ENCODE data around the gene HDAC4.
A peak's percentile ranks its signal among the peaks of the same experiment; 100 is the strongest.

The HDAC4 gene

GRCh38 chr2:239375278-239376061 lies 25.4 kb downstream of the HDAC4 start:
- no peak for DNase-seq
- in situ Hi-C loops (cut with MboI; ENCODE audit: low pct_unique_long_range_greater_than_20kb, low sequenced_read_pairs), result no loop called here

- no peak for DNase-seq
- in situ Hi-C loops (cut with MboI; ENCODE audit: low pct_unique_long_range_greater_than_20kb, low sequenced_read_pairs), result no loop called here
Observed at GRCh38 chr2:239374896-239375277, 25.9 kb downstream of the HDAC4 start.

- in situ Hi-C loops (cut with MboI; ENCODE audit: low pct_unique_long_range_greater_than_20kb, low sequenced_read_pairs), result no loop called here
- DNase-seq, result no peak
Observed at GRCh38 chr2:239372835-239373234, 28.0 kb downstream of the HDAC4 start.

DNA sequence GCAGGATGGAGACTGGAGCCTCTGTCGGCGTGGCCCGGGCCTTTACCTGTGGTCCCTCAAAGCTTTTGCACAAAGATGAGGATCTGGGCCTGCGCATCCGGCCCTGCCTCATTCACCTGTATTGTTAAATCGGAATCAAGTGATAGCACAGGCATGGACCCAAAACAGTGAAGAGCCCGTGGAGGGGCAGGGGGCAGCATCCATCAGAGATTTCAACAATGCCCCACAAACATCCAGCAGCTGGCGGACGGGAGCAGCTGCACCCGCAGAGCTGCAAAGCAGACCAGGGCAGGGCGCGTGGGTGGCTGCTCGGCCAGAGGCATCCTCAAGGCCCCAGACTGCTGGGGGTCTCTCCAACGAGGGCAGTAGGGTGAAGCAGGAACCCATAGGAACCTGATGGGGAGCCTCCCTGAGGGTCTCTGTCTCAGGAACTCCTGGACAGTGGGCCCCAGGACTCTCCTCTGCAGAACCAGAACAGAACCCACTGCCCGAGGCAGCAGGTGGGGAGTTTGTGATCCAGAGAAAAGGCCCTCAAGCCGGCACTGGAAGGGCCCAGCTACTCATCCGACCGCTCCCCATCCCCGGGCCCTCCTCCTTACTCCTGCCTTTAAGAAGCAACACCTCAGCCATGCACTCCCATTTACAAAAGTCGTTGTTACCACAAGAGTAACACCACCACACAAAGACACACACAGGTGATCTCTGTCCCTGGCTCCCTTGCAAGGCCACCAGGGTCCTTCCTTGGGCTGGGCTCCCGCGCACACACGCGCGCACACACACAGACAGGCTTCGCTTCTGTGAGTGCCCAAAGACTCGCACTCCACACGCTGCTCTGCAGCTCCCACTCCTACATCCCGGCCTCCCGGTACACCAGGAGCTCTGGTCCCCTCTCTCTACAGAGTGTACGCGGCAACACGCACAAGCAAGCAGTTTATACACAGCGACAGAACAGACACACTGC lies 28.8 kb downstream of the HDAC4 start:
- DNase-seq, result no peak
- in situ Hi-C loops (cut with MboI; ENCODE audit: low pct_unique_long_range_greater_than_20kb, low sequenced_read_pairs), result no loop called here

DNA sequence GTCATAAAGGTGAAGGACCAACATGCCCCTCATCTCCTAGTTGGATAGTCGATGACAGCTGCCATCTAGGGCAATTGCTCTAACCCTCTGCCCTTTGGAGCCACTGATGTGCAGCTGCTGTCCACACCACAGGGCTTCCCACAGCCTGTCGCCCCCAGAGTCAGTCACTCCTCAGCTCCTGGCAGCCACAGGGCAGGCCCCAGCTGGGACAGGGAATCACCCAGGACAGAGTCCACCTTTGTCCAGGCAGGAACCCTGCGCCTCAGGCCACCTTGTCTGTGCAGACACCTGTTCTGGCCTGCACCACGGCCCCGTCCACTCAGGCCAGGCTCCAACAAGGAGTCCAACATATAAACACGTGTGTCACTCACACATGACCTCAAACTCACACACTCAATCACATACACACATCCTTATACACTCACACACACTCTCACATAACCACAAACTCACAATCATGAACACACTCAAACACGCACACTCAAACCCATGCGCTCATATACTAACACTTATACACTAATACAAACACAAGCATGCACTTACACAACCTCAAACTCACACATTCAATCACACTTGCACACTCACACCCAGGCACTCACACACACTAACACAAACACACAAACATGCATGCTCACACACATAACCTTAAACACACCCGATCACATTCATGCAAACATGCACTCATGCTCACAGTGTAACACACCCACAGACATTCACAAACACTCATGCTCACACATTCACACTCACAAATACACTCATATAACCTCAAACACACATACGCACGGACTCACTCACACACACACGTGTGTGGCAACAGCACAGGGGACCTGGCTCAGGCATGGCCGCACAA lies 29.7 kb downstream of the HDAC4 start:
- no peak for DNase-seq
- in situ Hi-C loops (cut with MboI; ENCODE audit: low pct_unique_long_range_greater_than_20kb, low sequenced_read_pairs), result no loop called here

- no peak for DNase-seq
- in situ Hi-C loops (cut with MboI; ENCODE audit: low pct_unique_long_range_greater_than_20kb, low sequenced_read_pairs), result no loop called here
Observed at GRCh38 chr2:239370403-239370802, 30.4 kb downstream of the HDAC4 start.

DNA sequence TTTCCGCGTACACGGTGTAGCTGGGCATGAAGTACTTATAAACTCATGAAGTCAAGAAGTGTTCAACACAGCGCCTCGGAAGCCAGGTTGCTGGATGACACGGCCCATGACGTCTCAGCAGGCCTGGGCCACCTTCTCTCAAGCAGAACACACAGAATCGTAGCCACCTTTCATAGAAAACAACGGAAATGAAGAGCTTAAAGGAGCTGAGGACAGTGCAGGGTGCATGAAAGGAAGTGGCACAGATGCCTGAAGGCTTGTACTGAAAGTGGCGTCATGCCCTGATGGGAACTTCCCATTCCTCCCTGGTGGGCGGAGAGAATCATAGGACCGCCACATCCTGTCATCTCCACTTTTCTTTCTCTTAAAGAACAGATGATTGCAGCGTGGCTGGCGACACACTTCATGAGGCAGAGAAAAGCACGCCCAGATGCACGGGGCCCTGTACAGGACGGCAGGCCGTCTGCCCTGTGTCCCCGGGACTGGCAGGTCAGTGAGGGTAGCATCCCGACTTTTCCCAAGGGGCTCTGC lies 31.1 kb downstream of the HDAC4 start:
- DNase-seq, result peak; percentile 5
- in situ Hi-C loops (cut with MboI; ENCODE audit: low pct_unique_long_range_greater_than_20kb, low sequenced_read_pairs), result no loop called here

GRCh38 chr2:239368906-239369552 lies 31.8 kb downstream of the HDAC4 start:
- in situ Hi-C loops (cut with MboI; ENCODE audit: low pct_unique_long_range_greater_than_20kb, low sequenced_read_pairs), result no loop called here

GRCh38 chr2:239368321-239368720 lies 32.5 kb downstream of the HDAC4 start:
- DNase-seq, result no peak
- in situ Hi-C loops (cut with MboI; ENCODE audit: low pct_unique_long_range_greater_than_20kb, low sequenced_read_pairs), result no loop called here

More at GRCh38 chr2:239368906-239369552, 31.8 kb downstream of the HDAC4 start:
- DNase-seq, result no peak

DNA sequence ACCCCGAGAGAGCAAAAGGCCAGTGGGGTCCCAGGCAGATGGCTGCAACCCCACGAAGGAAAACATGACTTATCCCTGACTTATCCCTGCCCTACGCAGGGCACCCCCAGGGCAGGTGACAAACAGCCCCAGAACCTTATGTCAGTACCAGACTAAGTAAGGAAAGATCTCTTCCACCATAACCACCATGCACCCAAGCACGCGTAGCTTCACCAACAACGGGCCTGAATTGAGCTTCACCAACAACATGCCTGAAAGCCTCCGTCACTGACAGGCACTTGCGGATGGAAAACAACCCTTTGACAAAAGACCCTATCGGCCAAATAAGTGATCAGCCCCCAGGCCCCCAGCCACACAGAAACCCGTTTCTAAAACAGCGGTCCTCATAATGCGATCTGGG lies 34.1 kb downstream of the HDAC4 start:
- DNase-seq, result no peak
- in situ Hi-C loops (cut with MboI; ENCODE audit: low pct_unique_long_range_greater_than_20kb, low sequenced_read_pairs), result no loop called here

DNA sequence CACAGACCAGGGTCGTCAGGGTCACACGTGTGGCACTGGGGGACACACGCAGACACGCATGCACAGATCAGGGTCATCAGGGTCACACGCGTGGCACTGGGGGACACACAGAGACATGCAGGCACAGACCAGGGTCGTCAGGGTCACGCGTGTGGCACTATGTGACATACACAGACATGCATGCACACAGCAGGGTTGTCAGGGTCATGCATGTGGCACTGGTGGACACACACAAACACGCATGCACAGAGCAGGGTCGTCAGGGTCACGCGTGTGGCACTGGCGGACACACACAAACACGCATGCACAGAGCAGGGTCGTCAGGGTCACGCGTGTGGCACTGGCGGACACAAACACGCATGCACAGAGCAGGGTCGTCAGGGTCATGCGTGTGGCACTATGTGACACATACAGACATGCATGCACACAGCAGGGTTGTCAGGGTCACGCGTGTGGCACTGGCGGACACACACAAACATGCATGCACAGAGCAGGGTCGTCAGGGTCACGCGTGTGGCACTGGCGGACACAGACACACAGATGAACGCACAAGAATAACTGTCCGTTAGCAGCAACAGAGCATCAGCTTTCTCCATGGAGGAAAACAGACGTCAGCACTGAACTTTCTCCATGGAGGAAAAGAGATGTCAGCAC lies 34.9 kb downstream of the HDAC4 start:
- no peak for DNase-seq
- in situ Hi-C loops (cut with MboI; ENCODE audit: low pct_unique_long_range_greater_than_20kb, low sequenced_read_pairs), result no loop called here

- no peak for DNase-seq
- in situ Hi-C loops (cut with MboI; ENCODE audit: low pct_unique_long_range_greater_than_20kb, low sequenced_read_pairs), result no loop called here
Observed at GRCh38 chr2:239365071-239365781, 35.6 kb downstream of the HDAC4 start.

DNA sequence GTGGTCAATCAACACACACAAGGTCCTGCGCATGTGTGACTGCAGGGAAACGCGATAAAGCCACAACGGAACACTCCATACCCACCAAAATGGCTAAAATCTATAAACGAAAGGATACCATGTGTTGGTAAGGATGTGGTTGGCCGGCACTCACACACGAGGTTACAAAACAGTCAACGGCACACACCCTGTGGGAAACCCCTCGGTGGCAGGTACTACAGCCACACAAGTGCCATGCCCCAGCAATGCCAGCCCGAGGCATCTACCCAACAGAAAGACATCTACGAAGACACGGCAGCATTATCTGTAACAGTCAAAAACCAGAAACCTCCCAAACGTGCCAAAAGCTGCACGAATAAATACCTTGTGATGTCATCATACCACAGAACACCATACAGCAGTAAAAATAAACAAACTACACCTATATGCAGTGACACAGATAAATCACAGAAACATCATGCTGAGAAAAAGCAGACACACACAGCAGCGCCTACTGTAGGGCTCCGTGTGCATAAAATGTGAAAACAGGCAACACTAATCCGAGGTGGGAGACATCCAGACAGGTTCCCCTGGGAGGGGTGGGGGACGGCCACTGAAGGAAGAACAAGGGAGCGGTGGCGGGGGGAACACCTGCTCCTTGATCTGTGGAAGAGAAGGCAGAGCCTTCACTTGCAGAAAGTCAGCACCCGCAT lies 36.7 kb downstream of the HDAC4 start:
- in situ Hi-C loops (cut with MboI; ENCODE audit: low pct_unique_long_range_greater_than_20kb, low sequenced_read_pairs), result no loop called here
- DNase-seq, result no peak

GRCh38 chr2:239362507-239362906 lies 38.3 kb downstream of the HDAC4 start:
- no peak for DNase-seq
- in situ Hi-C loops (cut with MboI; ENCODE audit: low pct_unique_long_range_greater_than_20kb, low sequenced_read_pairs), result no loop called here

- DNase-seq, result no peak
- in situ Hi-C loops (cut with MboI; ENCODE audit: low pct_unique_long_range_greater_than_20kb, low sequenced_read_pairs), result no loop called here
Observed at GRCh38 chr2:239361311-239361642, 39.5 kb downstream of the HDAC4 start.

DNA sequence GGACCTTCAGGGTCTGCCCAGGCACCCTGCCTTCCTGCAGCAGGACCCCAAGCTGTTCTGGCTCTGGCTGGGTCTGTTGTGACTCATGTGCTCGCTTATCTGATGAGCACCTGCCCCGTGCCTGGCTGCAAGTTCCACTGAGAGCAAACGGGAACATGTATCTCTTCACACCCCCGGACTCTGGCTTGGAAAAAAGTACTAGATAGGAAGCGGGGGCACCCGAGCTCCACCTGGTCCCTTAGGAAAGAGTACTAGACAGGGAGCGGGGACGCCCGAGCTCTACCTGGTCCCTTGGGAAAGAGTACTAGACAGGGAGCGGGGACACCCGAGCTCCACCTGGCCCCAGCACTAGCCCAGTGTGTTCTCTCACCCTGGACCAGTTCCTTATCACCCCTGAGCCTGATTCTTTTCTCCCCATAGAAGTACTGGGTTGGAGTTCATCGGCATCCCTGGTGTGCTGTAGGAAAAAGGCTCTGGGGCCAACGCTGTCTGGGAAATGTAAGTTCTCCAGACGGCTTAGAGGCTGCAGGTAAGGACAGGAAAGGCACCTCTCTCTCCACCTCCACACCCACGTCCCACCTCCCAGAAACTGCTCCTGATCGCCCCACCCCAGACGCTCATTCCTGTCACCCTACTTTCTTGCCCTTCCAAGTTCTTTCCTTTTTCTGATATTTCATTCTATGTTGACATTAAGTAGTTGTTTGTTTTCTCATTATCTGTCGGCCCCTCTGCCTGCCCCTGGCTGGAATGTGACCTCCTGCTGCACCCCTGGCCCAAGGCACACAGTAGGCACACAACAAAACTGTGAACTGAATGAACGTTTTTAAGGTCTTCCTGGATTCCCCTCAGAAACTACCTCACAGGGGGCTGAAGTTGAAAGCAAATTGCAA lies 40.2 kb downstream of the HDAC4 start:
- in situ Hi-C loops (cut with MboI; ENCODE audit: low pct_unique_long_range_greater_than_20kb, low sequenced_read_pairs), result no loop called here

More for the DNA sequence above, 40.2 kb downstream of the HDAC4 start:
- DNase-seq, result no peak
